Stimulated activated CD8-positive, alpha-beta memory T cell treated with anti-CD3 and anti-CD28 coated beads, Interleukin-12 subunit alpha, Interleukin-12 subunit beta, amount 100 ng/mL, for 1 hour (primary cell): ENCODE results near the gene NEGR1.

Source experiments
- DNase-seq: peaks from one replicate; pipeline ENCODE4 v3.0.0-alpha.2; 2020; ENCODE audit warnings: low read depth

The NEGR1 gene

GRCh38 chr1:71561729-71562128 lies 720.6 kb downstream of the NEGR1 start:
- no peak for DNase-seq

GRCh38 chr1:71561206-71561605 lies 721.1 kb downstream of the NEGR1 start:
- DNase-seq: no peak

- DNase-seq: no peak
Measured at GRCh38 chr1:71559880-71560279, 722.5 kb downstream of the NEGR1 start.

GRCh38 chr1:71557138-71557537 lies 725.2 kb downstream of the NEGR1 start:
- DNase-seq: no peak

GRCh38 chr1:71548398-71548890 lies 733.9 kb downstream of the NEGR1 start:
- no peak for DNase-seq

GRCh38 chr1:71542155-71542554 lies 740.2 kb downstream of the NEGR1 start:
- no peak for DNase-seq

GRCh38 chr1:71533950-71534349 lies 748.4 kb downstream of the NEGR1 start:
- DNase-seq: no peak

GRCh38 chr1:71532343-71532742 lies 750.0 kb downstream of the NEGR1 start:
- DNase-seq: no peak

GRCh38 chr1:71526824-71527223 lies 755.5 kb downstream of the NEGR1 start:
- DNase-seq: no peak

GRCh38 chr1:71522721-71523120 lies 759.6 kb downstream of the NEGR1 start:
- DNase-seq: no peak

GRCh38 chr1:71521655-71522264 lies 760.6 kb downstream of the NEGR1 start:
- no peak for DNase-seq

- no peak for DNase-seq
Measured at GRCh38 chr1:71511505-71511904, 770.8 kb downstream of the NEGR1 start.

- DNase-seq: no peak
Measured at GRCh38 chr1:71510725-71511124, 771.6 kb downstream of the NEGR1 start.

GRCh38 chr1:71509051-71509595 lies 773.2 kb downstream of the NEGR1 start:
- no peak for DNase-seq

GRCh38 chr1:71502006-71502405 lies 780.3 kb downstream of the NEGR1 start:
- DNase-seq: no peak

GRCh38 chr1:71498542-71498941 lies 783.8 kb downstream of the NEGR1 start:
- no peak for DNase-seq

GRCh38 chr1:71494163-71494562 lies 788.2 kb downstream of the NEGR1 start:
- no peak for DNase-seq

- DNase-seq: no peak
Measured at GRCh38 chr1:71492298-71493041, 789.9 kb downstream of the NEGR1 start.

- no peak for DNase-seq
Measured at GRCh38 chr1:71490432-71490831, 791.9 kb downstream of the NEGR1 start.

- DNase-seq: no peak
Measured at GRCh38 chr1:71488555-71489252, 793.6 kb downstream of the NEGR1 start.

- DNase-seq: no peak
Measured at GRCh38 chr1:71473331-71473730, 809.0 kb downstream of the NEGR1 start.

- no peak for DNase-seq
Measured at GRCh38 chr1:71465093-71465492, 817.2 kb downstream of the NEGR1 start.

- no peak for DNase-seq
Measured at GRCh38 chr1:71464016-71464415, 818.3 kb downstream of the NEGR1 start.
